SU-DHL-6 (cell line): ENCODE data around the gene CHST13.

ENCODE experiments used
- H2AFZ ChIP-seq: fragments of 200-600 bp; sonication (generic); 2 replicates; pipeline ENCODE4 v1.6.1; 2014; ENCODE audit warnings: low read depth, mild to moderate bottlenecking, moderate library complexity, mixed read lengths, antibody characterized with exemption, low read length; ENCODE audit not compliant: severe bottlenecking
- H3F3A ChIP-seq: fragments of 200-600 bp; shearing (Covaris generic); 2 replicates; pipeline ENCODE4 v1.6.0; 2016; ENCODE audit warnings: antibody characterized with exemption, mild to moderate bottlenecking; ENCODE audit not compliant: insufficient read depth
- H3K27ac ChIP-seq: fragments of 200-600 bp; sonication (generic); 2 replicates; pipeline ENCODE4 v1.5.1; 2016; ENCODE audit warnings: low read depth, mild to moderate bottlenecking, low read length, moderate library complexity, mixed read lengths
- H3K27me3 ChIP-seq: fragments of 200-600 bp; sonication (generic), shearing (Covaris generic); 2 replicates; pipeline ENCODE4 v1.6.0; 2014; ENCODE audit warnings: mild to moderate bottlenecking, low read length
- H3K36me3 ChIP-seq: fragments of 200-600 bp; sonication (generic); 2 replicates; pipeline ENCODE4 v1.6.1; 2014; ENCODE audit warnings: mild to moderate bottlenecking, low read length, mixed read lengths
- H3K4me2 ChIP-seq: fragments of 300-600, 200-600 bp; shearing (Covaris generic), sonication (generic); 2 replicates; pipeline ENCODE4 v1.6.0; 2014; ENCODE audit warnings: low read length, low read depth, mild to moderate bottlenecking; ENCODE audit not compliant: poor library complexity, severe bottlenecking
- H3K4me3 ChIP-seq: fragments of 200-600 bp; sonication (generic); 2 replicates; pipeline ENCODE4 v1.5.1; 2014; ENCODE audit warnings: antibody characterized with exemption, low read length, mild to moderate bottlenecking, mixed read lengths; ENCODE audit not compliant: insufficient read depth, poor library complexity, severe bottlenecking
- H3K79me2 ChIP-seq: fragments of 200-600 bp; sonication (generic); 2 replicates; pipeline ENCODE4 v1.6.1; 2014; ENCODE audit warnings: mild to moderate bottlenecking, low read length, moderate library complexity; ENCODE audit not compliant: insufficient read depth
- H3K9ac ChIP-seq: fragments of 200-600 bp; sonication (generic); 2 replicates; pipeline ENCODE4 v1.7.0; 2014; ENCODE audit warnings: mild to moderate bottlenecking, low read length
- H3K9me2 ChIP-seq: fragments of 200-600 bp; sonication (generic); replicated peaks from 2 replicates; pipeline ENCODE4 v1.6.1; 2014; ENCODE audit warnings: low read length; ENCODE audit not compliant: insufficient read depth
- H3K9me3 ChIP-seq: fragments of 200-600 bp; sonication (generic); 2 replicates; pipeline ENCODE4 v1.6.1; 2014; ENCODE audit warnings: low read length, mixed read lengths; ENCODE audit not compliant: insufficient read depth
- H4K20me1 ChIP-seq: fragments of 200-600 bp; sonication (generic); 2 replicates; pipeline ENCODE4 v1.6.1; 2014; ENCODE audit warnings: low read depth, mild to moderate bottlenecking, antibody characterized with exemption, low read length, moderate library complexity, mixed read lengths
- CTCF ChIP-seq: fragments of 200-600 bp; sonication (generic); IDR thresholded peaks from one replicate; pipeline ENCODE4 v1.5.1; 2017; ENCODE audit warnings: antibody characterized with exemption, mild to moderate bottlenecking, low read length, moderate library complexity; ENCODE audit not compliant: insufficient read depth, poor library complexity, severe bottlenecking
- EZH2phosphoT487 ChIP-seq: fragments of 200-600 bp; sonication (generic), shearing (Covaris generic); conservative IDR thresholded peaks from 2 replicates; pipeline ENCODE4 v1.6.1; 2018; ENCODE audit warnings: mild to moderate bottlenecking, antibody characterized with exemption, low read length, moderate library complexity, mixed read lengths

Gene CHST13

GRCh38 chr3:126516152-126516935 is 7.6 kb upstream of the CHST13 start:
- Histone ChIP-seq H2AFZ (no peak overlapping the region), H3K4me2 (no peak overlapping the region), H3K9ac (no peak overlapping the region), H4K20me1 (no peaks in the 10 kb centered on the region), H3K36me3 (no peaks in the 10 kb centered on the region), H3K9me2 (no peaks in the 10 kb centered on the region), H3K4me3 (no peak overlapping the region), H3F3A (no peaks in the 10 kb centered on the region), H3K79me2 (no peaks in the 10 kb centered on the region), H3K9me3 (no peaks in the 10 kb centered on the region), H3K27ac (no peak overlapping the region), H3K27me3 (no peaks in the 10 kb centered on the region)
- TF ChIP-seq CTCF (no peak), EZH2phosphoT487 (no peak)

GRCh38 chr3:126516936-126517290 is 7.0 kb upstream of the CHST13 start:
- Histone ChIP-seq H3K9me3 (no peaks in the 10 kb centered on the region), H3K27me3 (no peaks in the 10 kb centered on the region), H3K36me3 (no peaks in the 10 kb centered on the region), H3K4me3 (no peak overlapping the region), H3K79me2 (no peaks in the 10 kb centered on the region), H3F3A (no peaks in the 10 kb centered on the region), H3K9me2 (no peaks in the 10 kb centered on the region), H3K27ac (no peak overlapping the region), H2AFZ (no peak overlapping the region), H3K4me2 (no peak overlapping the region), H3K9ac (no peak overlapping the region), H4K20me1 (no peaks in the 10 kb centered on the region)
- no peak for TF ChIP-seq CTCF
- TF ChIP-seq EZH2phosphoT487 = no peak

- no peaks in the 10 kb centered on the region for H4K20me1 ChIP-seq
- no peak within 1 kb of the TSS for H3K4me3 ChIP-seq
- H3K27me3 ChIP-seq = no peaks in the 10 kb centered on the region
- TF ChIP-seq CTCF (no peak), EZH2phosphoT487 (no peak)
- no peaks in the 10 kb centered on the region for H3K79me2 ChIP-seq
- no peaks in the 10 kb centered on the region for H3K9me2 ChIP-seq
- H3K4me2 ChIP-seq = no peak within 1 kb of the TSS
- H2AFZ ChIP-seq = no peak within 1 kb of the TSS
- H3F3A ChIP-seq = no peaks in the 10 kb centered on the region
- no peaks in the 10 kb centered on the region for H3K9me3 ChIP-seq
- H3K9ac ChIP-seq = no peak within 1 kb of the TSS
- H3K36me3 ChIP-seq = no peaks in the 10 kb centered on the region
- no peak within 1 kb of the TSS for H3K27ac ChIP-seq
These were observed 6.5 kb upstream of the CHST13 start, which contains the start of gene UROC1 for GRCh38 chr3:126517291-126517951. Gene UROC1, minus strand, starts transcription at chr3:126517773. Its CDS starts 54 bp downstream, at chr3:126517719.
